ENCODE measurements around the gene TCTN3. TPM values are rescaled to one million over a fixed set of nuclear protein-coding genes. Genes with fewer than 3 reads are reported as not detected.

TCTN3 gene
- total and polyA plus RNA-seq, 2 of the 13 experiments (the other 11 are each of a cell fraction or from before 2014, with no cell fraction given) = 53.3 to 60.0 TPM

- TF ChIP-seq ZNF609 (CRISPR knock-in tag; IDR thresholded peaks at IDR 0.05; ENCODE audit: borderline replicate concordance) (peak; percentile 24; the same call in 1 of the 2 replicates), ATF7-NPFF (CRISPR knock-in tag; IDR thresholded peaks at IDR 0.05; ENCODE audit: low read depth) (no peak), LRRFIP1 (CRISPR knock-in tag; conservative IDR thresholded peaks at IDR 0.05) (no peak), SALL2 (CRISPR knock-in tag; IDR thresholded peaks at IDR 0.05) (no peak), ATF6 (CRISPR knock-in tag; conservative IDR thresholded peaks at IDR 0.05) (no peak), HNF1B (CRISPR knock-in tag; IDR thresholded peaks at IDR 0.05) (peak; percentile 74; the same call in 1 of the 2 replicates), KLF16 (CRISPR knock-in tag; IDR thresholded peaks at IDR 0.05) (no peak), FOXO1 (CRISPR knock-in tag; IDR thresholded peaks at IDR 0.05) (peak; percentile 58), HNF4G (IDR thresholded peaks at IDR 0.05; ENCODE audit: borderline replicate concordance, low read depth, low read length) (peak; percentile 58; the same call in 1 of the 2 replicates), HNF4G (CRISPR knock-in tag; IDR thresholded peaks at IDR 0.05; ENCODE audit: borderline replicate concordance, low read depth) (no peak; the same call in 1 of the 2 replicates), ZMYM4 (CRISPR knock-in tag; IDR thresholded peaks at IDR 0.05) (peak; percentile 90), FOSL2 (CRISPR knock-in tag; IDR thresholded peaks at IDR 0.05) (peak; percentile 72), THAP7 (CRISPR knock-in tag; IDR thresholded peaks at IDR 0.05) (no peak), ZBTB38 (CRISPR knock-in tag; IDR thresholded peaks at IDR 0.05) (no peak), ZNF101 (CRISPR knock-in tag; IDR thresholded peaks at IDR 0.05; ENCODE audit: borderline replicate concordance, low read depth) (no peak), SAP130 (CRISPR knock-in tag; IDR thresholded peaks at IDR 0.05; ENCODE audit: low read depth) (peak; percentile 77), NR3C1 (CRISPR knock-in tag; IDR thresholded peaks at IDR 0.05) (no peak), SRSF9 (IDR thresholded peaks at IDR 0.05; ENCODE audit: borderline replicate concordance, insufficient read depth, low read depth, low read length, poor library complexity, severe bottlenecking) (no peak)
Measured at GRCh38 chr10:95640891-95641315, 52.8 kb downstream of the TCTN3 start (continued).

All from HepG2 (cell line).